VCaP (cell line): Measurements from ENCODE around the gene PLSCR4.

ENCODE experiments used
- H3K27ac ChIP-seq: fragments of 450-650 bp; 2 replicates; pipeline ENCODE4 v1.5.1; 2017
- TF ChIP-seq, protein P1 (sequence below): fragments of 450-650 bp; conservative IDR thresholded peaks from 2 replicates; pipeline ENCODE4 v1.5.1; 2017; ENCODE audit warnings: mild to moderate bottlenecking, moderate library complexity

PLSCR4 gene

DNA sequence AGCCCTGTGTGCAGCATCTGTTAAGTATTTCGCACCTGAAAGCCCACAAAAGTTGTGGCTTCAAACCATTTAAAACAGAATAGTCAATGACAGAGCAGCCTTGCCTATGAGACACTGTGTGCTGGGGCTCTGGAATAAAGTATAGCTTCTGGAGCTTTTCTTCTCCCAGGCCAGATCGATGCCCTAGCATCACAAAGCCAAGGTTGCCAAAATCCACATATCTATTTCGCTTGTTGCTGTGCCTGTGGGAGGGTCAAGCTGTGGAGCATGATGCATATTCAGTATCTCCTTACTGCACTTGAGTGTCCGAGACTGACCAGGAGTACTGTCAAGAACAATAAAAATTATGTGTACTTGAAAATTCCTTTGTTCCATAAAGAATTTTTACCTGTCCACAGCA, 97.5 kb downstream of the PLSCR4 start:
- H3K27ac ChIP-seq, result no peak overlapping the region
- TF ChIP-seq, protein P1, sequence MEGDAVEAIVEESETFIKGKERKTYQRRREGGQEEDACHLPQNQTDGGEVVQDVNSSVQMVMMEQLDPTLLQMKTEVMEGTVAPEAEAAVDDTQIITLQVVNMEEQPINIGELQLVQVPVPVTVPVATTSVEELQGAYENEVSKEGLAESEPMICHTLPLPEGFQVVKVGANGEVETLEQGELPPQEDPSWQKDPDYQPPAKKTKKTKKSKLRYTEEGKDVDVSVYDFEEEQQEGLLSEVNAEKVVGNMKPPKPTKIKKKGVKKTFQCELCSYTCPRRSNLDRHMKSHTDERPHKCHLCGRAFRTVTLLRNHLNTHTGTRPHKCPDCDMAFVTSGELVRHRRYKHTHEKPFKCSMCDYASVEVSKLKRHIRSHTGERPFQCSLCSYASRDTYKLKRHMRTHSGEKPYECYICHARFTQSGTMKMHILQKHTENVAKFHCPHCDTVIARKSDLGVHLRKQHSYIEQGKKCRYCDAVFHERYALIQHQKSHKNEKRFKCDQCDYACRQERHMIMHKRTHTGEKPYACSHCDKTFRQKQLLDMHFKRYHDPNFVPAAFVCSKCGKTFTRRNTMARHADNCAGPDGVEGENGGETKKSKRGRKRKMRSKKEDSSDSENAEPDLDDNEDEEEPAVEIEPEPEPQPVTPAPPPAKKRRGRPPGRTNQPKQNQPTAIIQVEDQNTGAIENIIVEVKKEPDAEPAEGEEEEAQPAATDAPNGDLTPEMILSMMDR, result no peak

DNA sequence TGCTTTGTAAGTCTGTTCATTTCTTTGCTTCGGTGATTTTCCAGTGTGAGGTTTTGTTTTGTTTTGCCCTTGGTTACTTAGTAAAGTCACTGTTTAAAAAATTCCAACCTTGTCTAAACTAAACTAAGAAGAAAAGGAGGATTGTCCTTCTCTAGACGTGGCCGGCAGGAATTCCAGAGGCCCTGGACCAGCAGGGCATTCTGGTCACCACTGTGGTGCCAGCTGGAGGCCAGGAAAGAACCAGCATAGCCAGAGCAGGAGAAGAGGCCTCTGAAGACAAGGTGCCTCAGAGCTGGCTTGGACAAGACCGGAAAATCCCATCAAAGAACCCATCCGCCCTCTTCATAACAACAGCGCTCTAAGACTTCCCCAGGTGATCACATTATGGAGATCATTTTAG, 98.1 kb downstream of the PLSCR4 start:
- TF ChIP-seq, protein P1, result no peak
- no peak overlapping the region for H3K27ac ChIP-seq

DNA sequence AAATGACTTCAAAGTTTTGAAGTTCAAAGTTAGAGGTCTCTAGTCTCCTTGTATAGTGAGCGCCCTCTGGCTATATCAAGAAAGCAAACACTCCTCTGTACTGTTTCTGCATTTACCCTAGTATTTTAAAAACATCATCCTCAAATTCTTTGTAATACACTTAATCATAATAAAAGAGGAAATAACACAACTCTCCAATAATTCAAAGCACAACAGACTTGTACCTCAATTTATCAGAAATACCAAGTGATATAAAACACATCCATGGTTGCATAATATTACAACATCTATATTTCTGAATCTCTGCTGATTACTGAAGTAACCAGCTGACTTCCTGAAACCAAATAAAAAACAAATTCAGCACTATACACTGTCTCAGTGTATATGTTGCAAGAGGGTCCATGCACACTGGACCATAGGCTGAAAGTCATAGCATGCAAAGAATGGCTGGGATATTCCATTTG, 102.4 kb downstream of the PLSCR4 start:
- TF ChIP-seq, protein P1, result peak; percentile 52
- no peak overlapping the region for H3K27ac ChIP-seq

DNA sequence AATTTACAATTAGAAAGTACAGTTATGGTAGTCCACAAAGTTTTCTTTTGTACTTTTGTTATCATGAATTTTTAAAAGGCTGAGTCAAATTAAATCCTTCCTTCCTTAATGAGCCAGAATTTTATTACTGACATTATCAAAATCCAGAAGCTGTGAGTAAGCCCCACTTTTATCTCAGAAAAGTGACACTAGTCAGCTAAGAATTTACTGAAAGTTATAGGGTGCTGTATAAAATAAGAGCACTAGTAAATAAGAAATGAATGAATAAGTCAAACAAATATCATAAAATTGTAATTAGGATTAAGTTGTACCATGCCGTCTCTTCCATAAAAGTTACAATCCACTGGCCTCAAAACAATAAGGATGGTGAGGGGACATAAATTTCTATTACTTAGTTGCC, 105.3 kb downstream of the PLSCR4 start:
- TF ChIP-seq, protein P1, result no peak
- no peak overlapping the region for H3K27ac ChIP-seq

DNA sequence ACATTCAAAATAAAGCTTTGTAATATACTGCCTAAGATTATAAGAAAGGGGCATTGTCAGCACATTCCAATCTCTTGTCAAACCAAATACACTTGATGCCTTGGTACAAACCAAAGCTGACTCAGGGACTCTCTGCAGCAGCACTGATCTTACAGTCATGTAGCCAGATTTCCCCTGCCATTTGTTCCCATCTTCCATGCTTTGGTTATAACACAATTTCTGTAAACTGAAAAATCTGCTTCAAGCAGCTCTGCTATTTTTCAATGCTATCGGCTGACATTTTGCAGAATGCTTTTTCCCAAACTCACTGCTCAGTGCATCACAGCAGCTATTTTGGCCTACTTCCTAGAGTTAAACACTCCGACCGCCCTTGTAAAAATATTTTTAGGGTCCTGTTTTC, 108.1 kb downstream of the PLSCR4 start:
- TF ChIP-seq, protein P1, result no peak
- peak overlapping the region; percentile 8; the same call in 1 of the 2 replicates for H3K27ac ChIP-seq
